ENCODE measurements around the gene RIMS4.
"Not testable (repeated sequence)": the region's sequence is repeated elsewhere in the genome, so short reads cannot be mapped to it uniquely, and the experiment has no call there.

RIMS4 gene

GRCh38 chr20:44765701-44766347, 44.5 kb downstream of the RIMS4 start:
- Histone ChIP-seq H4K20me1 (ENCODE audit: control insufficient read depth, insufficient read depth, low read depth, low read length) (no peaks in the 10 kb centered on the region), H3K4me1 (ENCODE audit: control insufficient read depth, low read length) (peaks cover 21% of the 10 kb centered on the region), H3K27ac (ENCODE audit: low read depth, low read length) (no peak overlapping the region), H3K9me3 (ENCODE audit: control insufficient read depth, insufficient read depth, low read length) (no peaks in the 10 kb centered on the region), H3K27me3 (ENCODE audit: control insufficient read depth, low read length) (no peaks in the 10 kb centered on the region; the same call in 1 of the 2 replicates), H3K9me2 (replicated peaks; ENCODE audit: control insufficient read depth, low read length) (no peaks in the 10 kb centered on the region), H3K4me3 (ENCODE audit: low read length) (no peak overlapping the region), H3K79me2 (ENCODE audit: control insufficient read depth, low read length) (no peaks in the 10 kb centered on the region), H3F3A (ENCODE audit: control insufficient read depth, insufficient read depth) (peaks cover 3% of the 10 kb centered on the region; the same call in 1 of the 2 replicates), H3K4me2 (ENCODE audit: low read length) (no peak overlapping the region), H3K36me3 (ENCODE audit: control insufficient read depth, low read length) (no peaks in the 10 kb centered on the region)
- no peak for TF ChIP-seq EZH2phosphoT487 (IDR thresholded peaks at IDR 0.05; ENCODE audit: borderline replicate concordance, low read length)
- TF ChIP-seq, protein P1, sequence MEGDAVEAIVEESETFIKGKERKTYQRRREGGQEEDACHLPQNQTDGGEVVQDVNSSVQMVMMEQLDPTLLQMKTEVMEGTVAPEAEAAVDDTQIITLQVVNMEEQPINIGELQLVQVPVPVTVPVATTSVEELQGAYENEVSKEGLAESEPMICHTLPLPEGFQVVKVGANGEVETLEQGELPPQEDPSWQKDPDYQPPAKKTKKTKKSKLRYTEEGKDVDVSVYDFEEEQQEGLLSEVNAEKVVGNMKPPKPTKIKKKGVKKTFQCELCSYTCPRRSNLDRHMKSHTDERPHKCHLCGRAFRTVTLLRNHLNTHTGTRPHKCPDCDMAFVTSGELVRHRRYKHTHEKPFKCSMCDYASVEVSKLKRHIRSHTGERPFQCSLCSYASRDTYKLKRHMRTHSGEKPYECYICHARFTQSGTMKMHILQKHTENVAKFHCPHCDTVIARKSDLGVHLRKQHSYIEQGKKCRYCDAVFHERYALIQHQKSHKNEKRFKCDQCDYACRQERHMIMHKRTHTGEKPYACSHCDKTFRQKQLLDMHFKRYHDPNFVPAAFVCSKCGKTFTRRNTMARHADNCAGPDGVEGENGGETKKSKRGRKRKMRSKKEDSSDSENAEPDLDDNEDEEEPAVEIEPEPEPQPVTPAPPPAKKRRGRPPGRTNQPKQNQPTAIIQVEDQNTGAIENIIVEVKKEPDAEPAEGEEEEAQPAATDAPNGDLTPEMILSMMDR (IDR thresholded peaks at IDR 0.05; ENCODE audit: low read depth, low read length, poor library complexity, severe bottlenecking): no peak

- Histone ChIP-seq H3K4me1 (ENCODE audit: control insufficient read depth, low read length) (peaks cover 17% of the 10 kb centered on the region), H3K27me3 (ENCODE audit: control insufficient read depth, low read length) (peaks cover 5% of the 10 kb centered on the region), H3F3A (ENCODE audit: control insufficient read depth, insufficient read depth) (peaks cover 3% of the 10 kb centered on the region; the same call in 1 of the 2 replicates), H3K36me3 (ENCODE audit: control insufficient read depth, low read length) (no peaks in the 10 kb centered on the region), H3K9me2 (replicated peaks; ENCODE audit: control insufficient read depth, low read length) (no peaks in the 10 kb centered on the region), H3K79me2 (ENCODE audit: control insufficient read depth, low read length) (no peaks in the 10 kb centered on the region), H3K9me3 (ENCODE audit: control insufficient read depth, insufficient read depth, low read length) (no peaks in the 10 kb centered on the region), H3K4me2 (ENCODE audit: low read length) (no peak overlapping the region), H3K4me3 (ENCODE audit: low read length) (no peak overlapping the region), H4K20me1 (ENCODE audit: control insufficient read depth, insufficient read depth, low read depth, low read length) (no peaks in the 10 kb centered on the region), H3K27ac (ENCODE audit: low read depth, low read length) (no peak overlapping the region)
- TF ChIP-seq EZH2phosphoT487 (IDR thresholded peaks at IDR 0.05; ENCODE audit: borderline replicate concordance, low read length): no peak
- TF ChIP-seq, protein P1 (IDR thresholded peaks at IDR 0.05; ENCODE audit: low read depth, low read length, poor library complexity, severe bottlenecking): no peak
These were observed 45.3 kb downstream of the RIMS4 start for GRCh38 chr20:44765091-44765490.

- not testable (repeated sequence) for H3K4me2 ChIP-seq (ENCODE audit: low read length); H4K20me1 ChIP-seq (ENCODE audit: control insufficient read depth, insufficient read depth, low read depth, low read length); H3K9me2 ChIP-seq (replicated peaks; ENCODE audit: control insufficient read depth, low read length); H3K27ac ChIP-seq (ENCODE audit: low read depth, low read length); H3K4me1 ChIP-seq (ENCODE audit: control insufficient read depth, low read length); H3K4me3 ChIP-seq (ENCODE audit: low read length); H3K36me3 ChIP-seq (ENCODE audit: control insufficient read depth, low read length); H3F3A ChIP-seq (ENCODE audit: control insufficient read depth, insufficient read depth); H3K9me3 ChIP-seq (ENCODE audit: control insufficient read depth, insufficient read depth, low read length); H3K79me2 ChIP-seq (ENCODE audit: control insufficient read depth, low read length)
- H3K27me3 ChIP-seq (ENCODE audit: control insufficient read depth, low read length): peaks cover 10% of the 10 kb centered on the region
These were observed 46.5 kb downstream of the RIMS4 start for GRCh38 chr20:44763798-44764197.

DNA sequence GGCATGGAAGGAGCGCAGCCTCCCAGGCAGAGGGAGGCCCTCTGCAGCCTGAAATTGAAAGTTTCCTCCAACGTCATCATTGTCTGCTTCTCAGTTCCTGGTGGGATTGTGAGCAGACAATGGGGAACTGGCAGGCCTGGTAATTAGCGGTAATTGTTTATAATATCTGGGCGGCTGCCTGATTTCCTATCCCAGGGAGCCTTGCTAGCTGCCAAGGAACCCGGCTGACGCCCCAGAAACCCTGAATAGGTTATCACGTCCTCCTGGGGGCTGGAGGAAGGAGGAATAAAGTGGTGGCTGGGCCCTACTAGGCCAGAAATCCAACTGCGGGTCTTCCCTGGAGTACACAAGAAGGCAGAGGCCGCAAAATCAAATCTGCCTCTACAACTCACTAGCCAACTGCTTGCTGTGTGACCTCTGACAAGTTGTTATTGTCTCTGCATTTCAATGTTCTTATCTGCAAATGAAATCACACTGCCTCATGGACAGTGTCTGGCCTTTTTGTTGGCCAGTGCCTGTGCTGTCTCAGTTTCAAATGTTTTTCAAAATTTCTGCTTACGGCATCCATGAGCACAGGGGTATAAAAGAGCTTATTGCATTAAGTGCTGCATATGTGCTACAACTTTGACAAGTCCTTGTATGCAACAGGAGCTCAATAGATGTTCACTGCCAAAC, 47.7 kb downstream of the RIMS4 start:
- Histone ChIP-seq H3K27ac (ENCODE audit: low read depth, low read length) (no peak overlapping the region), H3K4me2 (ENCODE audit: low read length) (no peak overlapping the region), H3K4me1 (ENCODE audit: control insufficient read depth, low read length) (no peaks in the 10 kb centered on the region), H3K79me2 (ENCODE audit: control insufficient read depth, low read length) (no peaks in the 10 kb centered on the region), H4K20me1 (ENCODE audit: control insufficient read depth, insufficient read depth, low read depth, low read length) (no peaks in the 10 kb centered on the region), H3F3A (ENCODE audit: control insufficient read depth, insufficient read depth) (no peaks in the 10 kb centered on the region), H3K36me3 (ENCODE audit: control insufficient read depth, low read length) (no peaks in the 10 kb centered on the region), H3K4me3 (ENCODE audit: low read length) (no peak overlapping the region), H3K9me2 (replicated peaks; ENCODE audit: control insufficient read depth, low read length) (no peaks in the 10 kb centered on the region), H3K27me3 (ENCODE audit: control insufficient read depth, low read length) (peaks cover 10% of the 10 kb centered on the region), H3K9me3 (ENCODE audit: control insufficient read depth, insufficient read depth, low read length) (no peaks in the 10 kb centered on the region)
- no peak for TF ChIP-seq EZH2phosphoT487 (IDR thresholded peaks at IDR 0.05; ENCODE audit: borderline replicate concordance, low read length)
- TF ChIP-seq, protein P1 (IDR thresholded peaks at IDR 0.05; ENCODE audit: low read depth, low read length, poor library complexity, severe bottlenecking): no peak

All from DOHH2 (cell line).